NCI-H82 (cell line): ENCODE measurements around the gene P2RY14.
A peak's percentile ranks its signal among the peaks of the same experiment; 100 is the strongest.
"Not testable (repeated sequence)": the region's sequence is repeated elsewhere in the genome, so short reads cannot be mapped to it uniquely, and the experiment has no call there.

Experiments
- DNase-seq: peaks from one replicate; lab custom pipeline; 2025; lab: John Stamatoyannopoulos, UW

P2RY14 gene

GRCh38 chr3:151259664-151260063, 18.7 kb downstream of the P2RY14 start:
- DNase-seq: no peak

DNA sequence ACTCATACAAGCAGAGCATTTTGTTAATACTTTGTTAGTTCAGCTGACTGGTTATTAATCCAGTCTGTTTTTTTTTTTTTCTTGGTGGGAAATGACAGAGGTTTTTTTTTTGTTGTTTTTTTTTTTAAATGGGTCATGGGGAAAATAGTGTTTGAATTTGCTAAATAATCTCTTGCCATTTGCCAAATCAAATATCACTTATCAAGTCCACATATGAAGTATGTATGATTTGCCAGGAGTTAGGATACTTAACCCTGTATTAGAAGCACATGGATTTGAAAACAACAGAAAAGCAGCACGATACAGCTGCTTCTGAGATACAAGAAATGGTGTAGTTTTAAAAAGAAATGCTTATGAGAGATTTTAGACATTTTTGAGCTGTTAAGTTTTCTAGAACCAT, 21.6 kb downstream of the P2RY14 start:
- no peak for DNase-seq

- DNase-seq: no peak
These were observed 29.5 kb downstream of the P2RY14 start for GRCh38 chr3:151248772-151249337.

DNA sequence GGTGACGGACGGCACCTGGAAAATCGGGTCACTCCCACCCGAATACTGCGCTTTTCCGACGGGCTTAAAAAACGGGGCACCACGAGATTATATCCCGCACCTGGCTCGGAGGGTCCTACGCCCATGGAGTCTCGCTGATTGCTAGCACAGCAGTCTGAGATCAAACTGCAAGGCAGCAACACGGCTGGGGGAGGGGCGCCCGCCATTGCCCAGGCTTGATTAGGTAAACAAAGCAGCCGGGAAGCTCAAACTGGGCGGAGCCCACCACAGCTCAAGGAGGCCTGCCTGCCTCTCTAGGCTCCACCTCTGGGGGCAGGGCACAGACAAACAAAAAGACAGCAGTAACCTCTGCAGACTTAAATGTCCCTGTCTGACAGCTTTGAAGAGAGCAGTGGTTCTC, 36.3 kb downstream of the P2RY14 start:
- not testable (repeated sequence) for DNase-seq

DNA sequence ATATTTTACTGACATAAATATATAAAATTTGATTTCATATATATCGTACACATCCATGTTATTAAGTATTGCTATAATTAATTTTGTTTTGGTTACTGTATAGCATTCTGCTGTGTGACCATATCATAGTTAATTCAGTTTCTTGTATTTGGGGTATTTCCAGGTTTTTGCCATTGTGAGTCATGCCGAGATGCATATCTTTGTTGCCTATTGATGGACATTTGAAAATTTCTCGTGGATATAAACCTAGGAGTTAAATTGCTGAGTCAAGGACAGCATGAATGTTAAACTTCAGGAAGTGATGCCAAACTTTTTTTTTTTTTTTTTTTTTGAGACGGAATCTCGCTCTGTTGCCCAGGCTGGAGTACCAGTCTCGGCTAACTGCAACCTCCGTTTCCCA, 41.6 kb downstream of the P2RY14 start:
- no peak for DNase-seq

DNA sequence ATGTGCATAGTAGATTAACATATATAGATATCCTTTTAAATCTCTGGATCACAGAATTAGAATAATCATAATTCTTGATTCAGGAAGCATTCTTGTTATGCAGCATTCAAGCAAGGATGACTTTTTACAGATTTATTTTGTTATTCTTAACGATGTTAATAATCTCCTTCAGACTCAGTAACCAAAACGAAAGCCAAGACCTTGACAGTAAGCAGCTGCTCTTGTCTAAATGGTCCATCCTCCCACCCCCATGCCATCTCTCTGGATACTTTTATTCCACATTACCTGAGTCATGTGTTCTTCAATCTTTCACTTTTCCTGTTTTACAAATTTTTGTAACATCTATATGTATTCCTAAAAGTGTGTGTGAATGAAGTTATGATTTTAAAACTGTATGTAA, 42.0 kb downstream of the P2RY14 start:
- no peak for DNase-seq

- no peak for DNase-seq
These were observed 43.5 kb downstream of the P2RY14 start for GRCh38 chr3:151234825-151235224.

DNA sequence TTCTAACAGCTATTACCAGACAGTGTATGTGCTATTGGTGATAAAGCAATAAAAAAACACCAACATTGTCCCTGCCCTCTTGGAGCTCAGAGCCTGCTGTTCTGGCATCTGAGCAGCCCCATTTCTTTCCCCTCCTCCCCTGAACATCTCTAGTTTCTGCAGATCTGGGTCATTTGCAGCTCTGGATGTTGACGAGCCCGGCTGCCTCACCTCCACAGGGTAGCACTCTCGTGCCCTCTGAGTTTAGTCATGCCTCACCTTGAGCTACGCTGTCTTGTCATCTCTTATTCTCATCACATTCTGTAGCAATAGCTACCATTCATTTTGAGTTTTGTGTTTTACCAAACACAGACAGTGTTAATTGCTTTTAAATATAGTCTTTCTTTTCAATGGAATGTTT, 45.4 kb downstream of the P2RY14 start:
- no peak for DNase-seq

DNA sequence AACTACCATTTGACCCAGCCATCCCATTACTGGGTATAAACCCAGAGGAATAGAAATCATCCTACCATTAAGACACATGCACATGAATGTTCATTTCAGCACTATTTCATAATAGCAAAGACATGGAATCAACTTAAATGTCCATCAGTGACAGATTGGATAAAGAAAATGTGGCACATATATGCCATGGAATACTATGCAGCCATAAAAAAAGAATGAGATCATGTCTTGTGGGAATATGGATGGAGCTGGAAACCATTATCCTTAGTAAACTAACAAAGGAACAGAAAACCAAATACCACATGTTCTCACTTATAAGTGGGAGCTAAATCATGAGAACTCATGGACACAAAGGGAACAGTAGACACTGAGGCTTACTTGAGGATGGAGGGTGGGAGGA, 45.9 kb downstream of the P2RY14 start:
- not testable (repeated sequence) for DNase-seq

DNA sequence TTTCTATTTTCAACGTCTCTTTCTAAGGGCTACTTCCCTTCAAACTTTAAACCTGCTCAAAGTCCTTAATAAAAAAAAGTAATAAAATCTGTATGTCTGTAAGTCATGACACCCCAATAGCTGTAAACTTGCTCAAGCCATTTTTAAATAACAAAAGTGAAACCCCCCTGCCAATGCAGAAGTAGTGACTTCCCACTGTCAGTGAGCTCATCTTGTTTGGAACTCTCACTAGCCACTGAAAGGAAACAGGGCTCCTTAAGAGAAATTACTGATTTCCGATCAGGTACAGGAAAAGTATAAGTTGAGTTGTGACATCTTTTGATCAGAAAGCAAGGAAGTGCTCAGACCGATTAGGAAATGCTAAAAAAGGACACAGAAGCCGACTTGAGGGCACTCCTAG, 47.7 kb downstream of the P2RY14 start:
- no peak for DNase-seq

DNA sequence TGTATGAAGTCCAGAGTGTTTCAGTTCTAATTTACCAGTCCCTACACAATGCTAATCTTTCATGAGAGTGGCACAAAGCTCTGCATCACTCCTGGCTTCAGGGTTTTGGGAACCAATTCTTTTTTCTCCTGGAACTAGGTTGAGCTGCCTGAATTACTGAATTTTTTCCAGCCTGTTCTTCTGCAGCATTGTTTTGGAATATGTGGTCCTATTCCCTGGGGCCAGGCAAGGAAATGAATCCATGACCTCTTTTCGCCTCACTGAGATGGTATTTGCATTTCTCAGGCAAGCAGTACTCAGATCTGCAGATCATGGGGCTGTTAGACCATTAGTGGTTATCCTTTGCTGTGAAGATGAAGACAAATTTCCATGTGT, 49.7 kb downstream of the P2RY14 start:
- no peak for DNase-seq

- peak; percentile 79 for DNase-seq
These were observed 50.3 kb downstream of the P2RY14 start for GRCh38 chr3:151227807-151228665.

- no peak for DNase-seq
These were observed 51.0 kb downstream of the P2RY14 start for GRCh38 chr3:151227266-151227806.

DNA sequence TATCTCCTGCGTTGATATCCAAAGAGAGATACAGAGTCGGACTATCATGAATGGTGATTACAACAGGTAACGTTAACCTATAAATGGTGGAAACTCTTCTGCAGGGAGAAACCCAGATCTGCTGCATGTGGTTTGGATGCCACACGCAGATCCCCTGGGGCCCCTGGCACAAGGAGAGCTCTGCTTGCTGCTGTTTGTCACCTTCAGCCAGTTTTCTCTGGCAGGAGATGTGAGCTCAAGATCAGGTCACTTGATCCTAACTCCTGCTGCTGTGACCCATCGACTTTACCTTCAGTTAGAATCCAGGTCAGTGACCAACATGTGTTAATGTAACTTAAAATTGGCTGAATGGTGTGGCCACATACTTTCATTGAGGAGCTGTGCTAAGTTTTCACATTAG, 51.5 kb downstream of the P2RY14 start:
- DNase-seq: no peak

DNA sequence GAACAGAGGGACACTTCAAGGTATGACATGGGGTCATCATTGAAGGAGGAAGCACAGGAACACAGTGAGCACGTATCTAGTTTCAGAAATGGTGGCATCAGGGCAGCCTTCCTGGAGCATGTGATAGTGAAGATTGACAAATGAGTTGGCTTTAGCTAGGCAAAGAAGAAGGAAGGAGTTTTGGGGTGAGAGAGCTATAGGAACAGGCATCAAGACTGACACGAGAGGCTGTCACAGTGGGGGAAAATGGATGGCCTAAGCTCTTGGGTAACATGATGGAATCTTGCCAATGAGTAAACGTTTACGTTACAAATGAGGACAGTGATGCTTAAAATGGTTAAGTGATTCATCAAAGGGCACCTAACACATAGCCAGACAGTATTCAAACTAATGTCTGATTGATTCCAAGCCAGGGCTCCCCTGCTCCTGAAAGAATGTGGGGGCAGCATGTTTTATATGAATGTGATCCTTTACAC, 52.2 kb downstream of the P2RY14 start:
- DNase-seq: no peak

DNA sequence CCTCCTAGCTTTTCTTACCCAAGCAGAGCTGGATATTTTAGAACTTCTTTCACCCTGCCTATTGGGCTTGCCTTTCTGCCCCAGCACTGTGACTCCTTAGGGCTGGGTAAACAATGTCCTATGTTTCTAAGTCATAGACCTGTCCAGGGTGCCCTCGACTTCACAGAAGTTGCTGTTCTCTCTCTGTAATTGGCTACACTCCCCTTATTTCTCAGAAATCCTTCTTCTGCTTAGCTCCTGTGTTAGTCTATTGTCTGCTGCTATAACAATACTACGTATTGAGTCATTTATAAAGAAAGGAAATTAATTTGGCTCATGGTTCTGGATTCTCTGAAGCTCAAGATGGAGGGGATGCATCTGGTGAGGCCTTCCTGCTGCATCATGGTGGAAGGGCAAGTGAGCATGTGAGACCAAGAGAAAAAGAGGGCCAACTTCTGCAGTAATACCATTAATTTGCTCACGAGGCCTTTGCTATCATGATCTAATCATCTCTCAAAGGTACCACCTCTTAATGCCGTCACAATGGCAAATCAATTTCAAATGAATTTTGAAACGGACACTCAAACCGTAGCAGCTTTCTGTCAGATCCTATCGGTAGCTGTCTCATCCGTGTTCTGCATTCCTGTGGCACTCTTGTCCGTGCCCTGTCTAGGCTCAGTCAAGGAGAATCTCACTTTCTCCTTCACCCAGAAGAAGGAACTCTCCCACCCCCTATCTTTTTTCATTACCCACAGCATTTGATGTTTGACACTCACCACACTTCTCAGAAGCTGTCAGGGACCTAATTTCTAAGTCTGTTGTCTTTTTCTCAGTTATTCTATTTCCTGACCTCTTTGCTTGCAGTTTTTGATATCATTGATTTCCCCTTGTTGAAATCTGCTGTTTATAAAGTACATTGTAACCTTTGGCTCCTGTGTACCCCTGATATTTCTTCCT, 53.0 kb downstream of the P2RY14 start:
- DNase-seq: no peak

GRCh38 chr3:151224268-151224866, 54.0 kb downstream of the P2RY14 start:
- DNase-seq: no peak

DNA sequence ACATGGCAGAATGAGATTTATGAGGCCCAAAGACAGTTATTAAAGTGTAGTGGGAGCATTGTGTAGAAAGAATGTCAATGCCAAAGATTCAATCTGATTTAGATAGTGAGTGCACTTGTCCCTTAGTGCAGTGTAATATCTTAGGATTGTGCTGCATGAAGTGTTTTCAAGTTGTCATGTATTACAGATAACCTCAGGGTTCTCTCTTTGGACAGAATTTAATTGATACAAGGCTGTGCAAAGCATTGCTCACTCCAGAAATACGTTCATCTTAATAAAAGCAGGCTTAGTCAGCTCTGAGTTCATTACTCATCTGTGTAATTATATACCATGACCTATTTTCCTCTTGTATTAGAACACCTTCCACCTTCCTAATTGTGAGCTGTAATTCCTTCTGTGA, 59.3 kb downstream of the P2RY14 start:
- DNase-seq: peak; percentile 27

- DNase-seq: peak; percentile 58
These were observed 60.2 kb downstream of the P2RY14 start for GRCh38 chr3:151218136-151218535.

DNA sequence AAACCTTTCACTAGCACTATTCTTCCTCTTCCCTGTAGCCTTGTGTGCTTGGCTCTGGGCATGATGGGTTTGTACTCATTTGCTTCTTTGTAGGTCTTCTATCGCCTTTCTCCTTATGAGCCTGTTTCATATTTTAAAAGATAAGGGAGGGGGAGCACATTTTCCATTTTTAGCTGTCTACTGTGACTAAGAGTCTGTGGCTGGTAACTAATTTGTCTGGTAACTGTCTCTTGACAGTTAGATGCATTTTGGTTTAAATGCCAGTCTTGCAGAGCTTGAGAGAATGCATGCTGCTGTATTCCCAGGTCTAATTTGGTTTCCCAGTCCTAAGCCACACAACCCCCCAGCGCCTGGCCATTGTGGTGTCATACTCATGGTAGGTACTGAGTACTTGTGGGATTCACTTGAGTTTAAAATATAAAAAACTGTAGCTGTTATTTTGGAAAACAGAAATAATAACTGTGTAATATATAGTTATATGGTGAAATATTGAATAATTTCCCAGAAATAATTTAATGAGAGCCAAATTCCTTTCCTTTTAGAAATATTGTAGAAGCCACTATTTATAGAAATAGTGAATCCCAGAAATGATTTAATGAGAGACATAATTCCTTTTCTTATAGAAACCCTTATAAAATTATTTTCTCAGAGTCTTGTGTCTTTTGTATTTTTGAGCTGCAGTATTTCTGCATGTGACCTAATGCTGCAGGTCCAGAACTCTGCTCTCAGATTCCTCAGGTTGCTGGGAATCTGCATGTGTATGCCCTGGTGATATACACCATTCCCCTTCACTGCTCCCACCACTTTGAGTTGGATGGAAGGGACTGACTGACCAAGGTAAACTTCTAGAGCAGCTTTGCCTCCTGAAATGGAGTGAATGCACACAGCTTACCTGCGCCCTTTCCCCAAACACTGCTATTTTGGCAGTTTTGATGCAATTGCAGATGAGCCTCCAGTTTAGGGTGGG, 61.4 kb downstream of the P2RY14 start:
- DNase-seq: no peak

DNA sequence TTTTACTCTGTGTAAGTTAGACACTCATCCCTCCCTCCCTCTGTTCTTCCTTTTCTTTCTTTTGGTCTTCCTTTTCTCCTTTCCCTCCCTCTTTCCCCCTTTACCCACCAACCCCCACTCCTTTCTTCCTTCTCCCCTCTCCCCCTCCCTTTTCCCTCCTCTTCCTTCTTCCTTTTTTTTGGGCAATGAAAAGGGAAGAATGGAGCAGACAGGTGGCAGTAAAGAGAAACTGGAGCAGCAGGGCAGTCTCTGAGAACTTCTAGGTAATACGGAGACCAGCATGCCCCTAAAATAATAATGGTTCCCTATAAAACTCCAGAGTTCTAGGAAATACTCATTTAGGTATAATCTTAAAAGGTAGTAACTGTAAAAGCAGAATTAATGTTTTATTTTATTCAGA, 63.9 kb downstream of the P2RY14 start:
- DNase-seq: no peak
